Medulla oblongata (tissue), 1 donor: Measurements from ENCODE around the gene ZC3H4.
"Not testable (repeated sequence)": the region's sequence is repeated elsewhere in the genome, so short reads cannot be mapped to it uniquely, and the experiment has no call there.

ENCODE experiments used
- DNase-seq: peaks from one replicate; pipeline ENCODE4 v3.0.0-alpha.2; 2015; ENCODE audit errors: extremely low spot score

Gene ZC3H4

DNA sequence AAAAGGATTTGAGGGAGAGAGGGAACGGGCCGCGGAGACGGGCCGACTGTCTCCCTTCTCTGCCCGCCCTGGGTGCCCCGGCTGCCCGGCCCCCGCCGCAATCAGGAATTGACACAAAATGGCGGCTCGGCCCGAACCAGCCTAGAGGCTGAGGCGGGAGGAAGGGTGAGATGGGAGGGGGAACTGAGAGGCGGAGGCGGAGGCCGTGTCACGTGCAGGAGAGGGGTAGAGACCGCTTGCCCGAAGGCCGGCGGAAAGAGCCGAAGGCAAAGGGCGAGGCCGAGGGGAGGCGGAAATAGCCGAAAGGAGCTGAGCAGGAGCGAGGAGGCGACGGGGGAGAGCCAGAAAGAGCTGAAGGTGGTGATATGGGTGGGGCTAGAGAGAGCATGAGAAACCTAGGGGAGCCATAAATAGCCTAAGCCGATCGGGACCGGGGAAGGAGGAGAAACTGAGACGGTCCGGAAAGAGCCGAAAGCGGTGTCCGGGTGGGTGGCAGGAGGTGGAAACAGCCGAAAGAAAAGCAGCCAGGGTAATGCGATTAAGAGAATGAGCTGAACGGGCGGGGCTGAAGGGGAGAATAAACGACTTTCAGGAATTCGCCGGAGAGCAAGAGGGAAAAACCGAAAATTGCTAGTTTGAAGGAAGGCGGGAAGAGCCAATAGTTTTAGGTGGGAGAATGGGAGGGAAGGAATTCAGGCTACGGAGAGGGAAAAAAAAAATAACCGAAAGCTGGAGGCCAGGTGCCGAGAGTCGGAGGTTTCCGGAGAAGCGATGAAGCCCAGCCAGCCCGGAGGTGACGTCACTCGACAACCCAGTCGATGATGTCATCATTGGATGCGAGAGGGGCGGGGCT is at the start of gene ZC3H4:
ZC3H4 (minus strand) TSS at position 780 of the 853 bp plus-strand sequence. CDS start 1,192 bp downstream, outside the sequence.
- peak; percentile 99 for DNase-seq

DNA sequence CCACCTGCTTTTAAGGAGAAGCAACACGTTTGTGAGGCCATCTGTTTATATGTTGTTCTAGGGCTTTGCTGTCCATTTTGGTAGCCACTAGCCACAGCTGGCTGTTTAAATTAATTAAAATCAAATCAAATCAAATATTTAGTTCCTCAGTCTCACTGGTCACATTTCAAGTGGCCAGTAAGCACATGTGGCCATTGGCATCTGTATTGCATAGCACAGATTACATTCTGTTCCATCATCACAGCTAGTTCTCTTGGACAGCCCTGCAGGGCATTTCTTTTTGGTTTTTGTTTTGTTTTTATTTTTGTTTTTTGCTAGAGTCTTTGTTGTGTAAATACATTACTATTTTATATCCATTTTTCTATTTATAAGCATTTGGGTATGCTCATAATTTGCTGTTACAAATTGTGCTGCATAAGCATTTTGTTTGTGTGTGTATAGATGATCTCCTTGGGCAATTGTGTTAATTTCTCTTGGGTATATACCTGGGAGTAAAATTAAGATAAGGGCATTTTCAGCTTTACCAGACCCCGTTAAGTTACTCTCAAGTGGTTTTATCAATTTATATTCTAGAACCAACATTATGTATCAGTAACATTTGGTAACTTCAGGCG is 48.4 kb upstream of the ZC3H4 start:
- DNase-seq, result no peak

GRCh38 chr19:47158879-47159503 is 45.4 kb upstream of the ZC3H4 start:
- no peak for DNase-seq

DNA sequence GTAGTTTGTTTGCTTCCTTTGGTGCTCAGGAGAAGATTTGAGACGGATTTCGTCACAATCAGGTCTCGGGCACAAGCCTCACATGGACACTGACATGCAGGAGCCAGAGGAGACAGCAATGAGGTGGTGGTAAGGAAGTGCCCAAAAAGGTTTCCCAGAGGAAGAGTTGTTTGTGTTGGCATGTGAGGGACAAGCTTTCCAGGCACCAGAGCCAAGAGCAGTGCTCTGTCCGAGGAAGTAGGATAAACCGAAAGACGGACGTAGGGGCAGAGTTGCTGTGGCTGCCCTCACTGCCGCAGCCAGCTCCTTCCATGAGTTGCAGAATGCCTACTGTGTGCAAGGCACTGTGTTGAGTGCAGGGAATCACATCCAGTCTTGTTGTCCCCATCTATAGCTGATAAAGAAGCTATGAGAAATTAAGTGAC is 44.8 kb upstream of the ZC3H4 start:
- DNase-seq, result no peak

DNA sequence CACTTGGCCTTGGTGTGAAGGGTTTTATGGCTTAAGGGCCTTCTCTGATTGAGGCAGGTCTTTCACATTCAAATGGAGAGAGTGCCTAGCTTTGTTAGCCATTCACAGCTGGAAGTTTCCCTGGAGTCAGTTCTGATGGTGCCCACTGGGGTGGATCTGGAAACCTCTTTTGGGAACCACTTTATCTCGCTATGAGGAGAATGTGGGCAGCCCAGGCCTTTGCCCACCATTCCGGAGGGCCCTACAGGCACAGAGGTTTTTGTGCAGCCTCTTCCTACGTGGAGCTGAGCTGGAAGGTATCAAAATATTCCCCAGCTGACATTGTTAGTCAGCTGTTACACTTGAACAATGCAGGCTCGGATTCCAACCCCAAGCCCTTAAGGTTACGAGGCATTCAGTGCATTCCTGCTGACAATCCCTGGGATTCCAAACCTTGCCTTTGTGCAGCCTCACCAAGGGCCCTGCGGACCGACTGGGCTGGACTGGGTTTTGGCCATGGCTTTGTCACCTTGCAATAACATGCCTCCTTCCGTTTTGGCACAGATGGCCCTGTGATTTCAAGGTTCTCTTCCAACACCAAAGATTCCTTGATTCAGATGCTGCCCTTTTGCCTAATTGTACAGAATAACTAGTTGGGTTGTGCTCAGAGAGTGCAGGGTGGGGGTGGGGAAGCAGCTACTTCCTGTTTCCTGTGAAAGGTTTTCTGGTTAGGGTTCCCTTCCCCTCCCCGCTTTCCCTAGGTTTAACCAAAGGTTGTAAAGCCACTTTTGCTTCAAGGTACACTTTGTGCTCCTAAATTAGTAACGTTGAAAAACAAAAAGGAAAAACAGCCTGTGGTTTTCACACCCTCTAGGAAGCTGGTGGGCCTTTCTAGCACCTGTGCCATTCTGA is 44.1 kb upstream of the ZC3H4 start:
- peak; percentile 24 for DNase-seq

GRCh38 chr19:47156861-47157430 is 43.4 kb upstream of the ZC3H4 start:
- DNase-seq, result peak; percentile 23

DNA sequence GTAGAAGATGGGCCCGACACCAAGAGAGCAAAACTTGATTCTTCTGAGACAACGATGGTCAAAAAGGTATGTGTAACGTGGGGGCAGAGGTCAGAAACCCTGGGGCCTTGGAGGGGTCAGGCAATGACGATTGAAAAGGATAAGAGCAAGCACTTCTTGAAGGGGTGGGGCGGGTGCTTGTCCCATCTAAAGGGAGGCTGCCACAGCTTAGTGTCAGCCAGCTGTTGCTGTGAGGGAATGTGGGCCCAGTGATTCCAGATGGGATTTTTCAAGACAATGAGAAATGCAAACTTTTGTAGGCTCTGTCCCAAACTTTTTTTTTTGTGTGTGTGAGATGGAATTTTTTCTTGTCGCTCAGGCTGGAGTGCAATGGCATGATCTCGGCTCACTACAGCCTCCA is 41.6 kb upstream of the ZC3H4 start:
- DNase-seq, result no peak

- DNase-seq, result no peak
These were observed 39.7 kb upstream of the ZC3H4 start for GRCh38 chr19:47153266-47153665.

GRCh38 chr19:47152632-47153031 is 39.1 kb upstream of the ZC3H4 start:
- no peak for DNase-seq

- no peak for DNase-seq
These were observed 38.6 kb upstream of the ZC3H4 start for GRCh38 chr19:47152205-47152604.

GRCh38 chr19:47151627-47152026 is 38.1 kb upstream of the ZC3H4 start:
- DNase-seq, result no peak

DNA sequence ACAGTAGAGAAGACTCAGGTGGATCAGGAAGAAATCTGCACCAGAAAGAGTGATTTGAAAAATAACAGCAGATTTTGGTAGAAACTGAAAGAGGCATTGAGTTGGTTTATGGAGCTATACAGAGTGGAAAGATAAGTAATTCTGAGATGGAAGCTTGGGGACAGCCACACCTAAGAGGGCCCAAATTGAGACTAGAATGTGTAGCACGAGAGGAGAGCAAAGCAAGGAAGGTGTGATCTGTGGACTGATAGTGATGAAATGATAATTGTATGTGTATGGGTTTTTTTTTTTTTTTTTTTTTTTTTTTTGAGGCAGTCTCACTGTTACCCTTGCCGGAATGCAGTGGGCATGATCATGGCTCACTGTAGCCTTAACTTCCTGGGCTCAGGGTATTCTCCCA is 33.3 kb upstream of the ZC3H4 start:
- no peak for DNase-seq

DNA sequence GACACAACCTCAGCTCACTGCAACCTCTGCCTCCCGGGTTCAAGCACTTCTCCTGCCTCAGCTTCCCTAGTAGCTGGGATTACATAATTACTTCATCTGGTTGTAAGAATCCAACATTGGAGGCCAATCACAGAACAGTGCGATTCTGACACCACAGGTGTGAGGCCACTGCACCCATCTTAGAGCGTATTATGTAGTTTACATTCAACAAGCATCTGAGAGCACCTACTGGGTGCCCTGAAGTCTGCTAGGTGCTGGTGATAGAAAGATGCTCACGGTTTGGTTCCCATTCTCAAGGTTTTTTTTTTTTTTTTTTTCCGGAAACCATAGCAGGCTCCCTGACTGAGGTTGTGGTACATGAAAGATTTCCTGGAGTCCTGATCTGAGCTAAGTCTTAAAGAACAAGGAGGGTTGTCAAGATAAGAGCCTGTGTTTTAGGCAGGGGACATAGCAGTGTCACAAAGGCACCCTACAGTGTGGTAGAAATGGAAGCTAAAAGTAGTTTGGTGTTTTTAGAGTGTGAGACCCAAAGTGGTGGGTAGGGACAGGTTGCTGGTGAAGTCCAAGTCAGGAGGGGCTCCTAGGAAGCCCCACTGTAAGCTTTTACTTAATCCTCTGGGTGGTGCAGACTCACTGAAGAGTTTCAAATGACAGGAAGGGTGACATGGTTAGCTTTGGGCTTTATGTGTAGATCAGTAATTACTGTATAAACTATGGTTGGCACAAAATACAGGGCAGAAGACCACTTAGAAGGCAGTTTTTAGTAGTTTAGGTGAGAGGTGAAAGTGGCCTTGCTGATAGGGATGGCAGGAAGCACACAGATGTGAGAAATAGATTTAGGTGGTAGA is 32.3 kb upstream of the ZC3H4 start:
- DNase-seq, result no peak

GRCh38 chr19:47144630-47145029 is 31.1 kb upstream of the ZC3H4 start:
- no peak for DNase-seq

DNA sequence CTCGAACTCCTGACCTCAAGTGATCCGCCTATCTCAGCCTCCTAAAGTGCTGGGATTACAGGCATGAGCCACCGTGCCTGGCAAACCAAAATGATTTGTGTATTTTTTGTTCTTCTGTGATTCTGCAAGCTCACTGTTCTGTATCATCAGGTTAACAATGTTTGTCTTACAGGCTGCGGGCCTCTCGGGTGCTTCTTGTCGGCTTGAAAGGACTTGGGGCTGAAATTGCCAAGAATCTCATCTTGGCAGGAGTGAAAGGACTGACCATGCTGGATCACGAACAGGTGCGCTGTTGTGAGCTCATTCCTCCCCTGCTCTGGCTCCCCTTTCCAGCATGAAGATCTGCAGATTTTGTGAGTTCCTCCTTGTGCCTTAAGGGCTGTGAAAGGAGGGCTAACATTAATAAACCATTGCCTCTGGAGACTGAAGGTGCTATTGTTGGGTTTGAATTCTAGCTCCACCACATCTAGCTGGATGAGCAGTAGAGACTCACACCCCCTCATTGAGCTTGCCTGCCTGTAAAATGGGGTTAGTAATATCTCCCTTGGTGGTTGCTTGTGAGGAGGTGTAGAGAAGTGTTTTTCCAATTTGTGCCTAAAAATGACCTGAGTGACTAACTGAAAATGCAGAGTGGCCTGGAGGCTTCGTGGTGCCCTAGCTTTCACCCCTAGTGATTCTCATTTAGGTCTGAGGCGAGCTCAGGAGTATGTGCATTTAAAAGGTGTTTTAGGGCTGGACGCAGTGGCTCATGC is 29.9 kb upstream of the ZC3H4 start:
- no peak for DNase-seq

- no peak for DNase-seq
These were observed 29.2 kb upstream of the ZC3H4 start for GRCh38 chr19:47142779-47143178.

DNA sequence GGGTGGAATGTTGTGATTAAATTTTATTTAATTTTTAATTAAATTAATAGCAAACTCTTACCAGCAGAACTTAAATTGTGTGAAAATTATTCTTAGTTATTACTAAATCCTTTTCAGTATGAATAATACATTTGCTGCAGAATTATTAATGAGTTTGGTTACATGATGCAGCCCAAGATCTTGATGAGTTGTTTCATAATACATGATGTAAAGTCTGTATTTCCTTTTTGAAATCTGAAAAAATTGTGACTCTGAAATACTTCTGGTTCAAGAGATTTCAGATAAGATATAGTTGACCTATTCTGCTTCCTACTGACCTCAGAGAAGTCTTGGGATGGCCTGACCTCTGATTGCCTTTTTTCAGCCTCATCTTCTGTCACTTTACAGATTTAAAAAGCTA is 28.1 kb upstream of the ZC3H4 start:
- no peak for DNase-seq

GRCh38 chr19:47141252-47141651 is 27.7 kb upstream of the ZC3H4 start:
- DNase-seq, result not testable (repeated sequence)

- no peak for DNase-seq
These were observed 21.6 kb upstream of the ZC3H4 start for GRCh38 chr19:47135156-47135555.

GRCh38 chr19:47134545-47134944 is 21.0 kb upstream of the ZC3H4 start:
- DNase-seq, result no peak
